GM23338 (cell line): ENCODE results near the gene SOST. TPM values are rescaled to one million over a fixed set of nuclear protein-coding genes. Genes with fewer than 3 reads are reported as not detected.

ENCODE experiments used
- ATAC-seq: fragments of 200-7000 bp; cut with Tn5 transposase; 3 replicates; pipeline ENCODE4 v1.9.1; 2020
- DNase-seq: peaks from one replicate; pipeline ENCODE4 v3.0.0-alpha.2; 2015; ENCODE audit warnings: low spot score
- H2AFZ ChIP-seq: fragments of 200-600 bp; sonication (generic); 2 replicates; pipeline ENCODE4 v1.8.0; 2016; ENCODE audit warnings: antibody characterized with exemption, mild to moderate bottlenecking, moderate library complexity
- H3F3A ChIP-seq: fragments of 200-600 bp; sonication (generic); replicated peaks from 2 replicates; pipeline ENCODE4 v1.8.0; 2017; ENCODE audit warnings: antibody characterized with exemption, mixed run types, low read depth
- H3K27ac ChIP-seq: fragments of 200-600 bp; sonication (generic); 2 replicates; pipeline ENCODE4 v1.6.1; 2016; ENCODE audit warnings: low read depth
- H3K27me3 ChIP-seq: fragments of 200-600 bp; sonication (generic); 2 replicates; pipeline ENCODE4 v1.8.0; 2016; ENCODE audit warnings: mild to moderate bottlenecking, mixed run types, moderate library complexity; ENCODE audit not compliant: insufficient read depth
- H3K36me3 ChIP-seq: fragments of 200-600 bp; sonication (generic); 2 replicates; pipeline ENCODE4 v1.8.0; 2016; ENCODE audit warnings: mild to moderate bottlenecking; ENCODE audit not compliant: insufficient read depth
- H3K4me1 ChIP-seq: fragments of 200-600 bp; sonication (generic); 2 replicates; pipeline ENCODE4 v1.8.0; 2016; ENCODE audit warnings: mild to moderate bottlenecking, moderate library complexity; ENCODE audit not compliant: insufficient read depth
- H3K4me2 ChIP-seq: fragments of 200-600 bp; sonication (generic); 2 replicates; pipeline ENCODE4 v1.7.1; 2017; ENCODE audit warnings: mixed run types
- H3K4me3 ChIP-seq: fragments of 200-600 bp; sonication (generic); 2 replicates; pipeline ENCODE4 v1.6.1; 2016; ENCODE audit warnings: mixed run types
- H3K79me2 ChIP-seq: fragments of 200-600 bp; sonication (generic); replicated peaks from 2 replicates; pipeline ENCODE4 v1.8.0; 2017; ENCODE audit warnings: mild to moderate bottlenecking; ENCODE audit not compliant: insufficient read depth
- H3K9me2 ChIP-seq: fragments of 200-600 bp; sonication (generic); 2 replicates; pipeline ENCODE4 v1.8.0; 2017; ENCODE audit not compliant: insufficient read depth
- H4K20me1 ChIP-seq: fragments of 200-600 bp; sonication (generic); replicated peaks from 2 replicates; pipeline ENCODE4 v1.8.0; 2017; ENCODE audit warnings: mild to moderate bottlenecking; ENCODE audit not compliant: insufficient read depth
- H3K27ac Mint-ChIP-seq: 2 replicates; pipeline ENCODE4 v1.8.0; 2020; ENCODE audit warnings: inconsistent platforms, mild to moderate bottlenecking, moderate library complexity, mixed read lengths
- H3K27me3 Mint-ChIP-seq: 3 replicates; pipeline ENCODE4 v1.8.0; 2022; ENCODE audit warnings: low read depth, mild to moderate bottlenecking, moderate library complexity, mixed read lengths, inconsistent platforms; ENCODE audit not compliant: insufficient read depth, poor library complexity
- H3K36me3 Mint-ChIP-seq: 3 replicates; pipeline ENCODE4 v1.8.0; 2021; ENCODE audit warnings: low read depth, mild to moderate bottlenecking, inconsistent platforms, moderate library complexity, mixed read lengths
- H3K4me1 Mint-ChIP-seq: 3 replicates; pipeline ENCODE4 v1.8.0; 2020; ENCODE audit warnings: mild to moderate bottlenecking, inconsistent platforms, mixed read lengths
- H3K4me3 Mint-ChIP-seq: 3 replicates; pipeline ENCODE4 v1.8.0; 2021; ENCODE audit warnings: moderate library complexity, mild to moderate bottlenecking, inconsistent platforms, mixed read lengths
- H3K9me3 Mint-ChIP-seq: 3 replicates; pipeline ENCODE4 v1.8.0; 2020; ENCODE audit warnings: moderate library complexity, mild to moderate bottlenecking, inconsistent platforms, mixed read lengths
- CREB1 ChIP-seq: fragments of 250-450 bp; sonication (Bioruptor Pico); IDR thresholded peaks from 2 replicates; pipeline ENCODE4 v1.5.0; 2020; ENCODE audit warnings: low read depth, mild to moderate bottlenecking, moderate library complexity
- EZH2 ChIP-seq: fragments of 200-600 bp; sonication (generic); IDR thresholded peaks from one replicate; pipeline ENCODE4 v1.8.0; 2017; ENCODE audit warnings: antibody characterized with exemption, mild to moderate bottlenecking, low read depth; ENCODE audit not compliant: unreplicated experiment
- EZH2phosphoT487 ChIP-seq: fragments of 200-600 bp; sonication (generic); IDR thresholded peaks from one replicate; pipeline ENCODE4 v1.8.1; 2018; ENCODE audit warnings: antibody characterized with exemption; ENCODE audit not compliant: unreplicated experiment
- JUNB ChIP-seq: IDR thresholded peaks from one replicate; pipeline ENCODE4 v1.6.1; 2016; ENCODE audit warnings: antibody characterized with exemption; ENCODE audit not compliant: unreplicated experiment
- NANOG ChIP-seq: IDR thresholded peaks from 2 replicates; pipeline ENCODE4 v1.6.1; 2016; ENCODE audit warnings: antibody characterized with exemption, borderline replicate concordance
- POLR2AphosphoS5 ChIP-seq: IDR thresholded peaks from 2 replicates; pipeline ENCODE4 v1.6.1; 2016; ENCODE audit warnings: antibody characterized with exemption, low read depth
- STAT1 ChIP-seq: IDR thresholded peaks from one replicate; pipeline ENCODE4 v1.6.1; 2016; ENCODE audit warnings: antibody characterized with exemption; ENCODE audit not compliant: unreplicated experiment
- ZNF114 ChIP-seq: fragments of 250-450 bp; sonication (Bioruptor Pico); IDR thresholded peaks from 2 replicates; pipeline ENCODE4 v1.5.0; 2020; ENCODE audit warnings: mild to moderate bottlenecking, moderate library complexity
- ZNF331 ChIP-seq: fragments of 250-450 bp; sonication (Bioruptor Pico); IDR thresholded peaks from 2 replicates; pipeline ENCODE4 v1.5.0; 2020; ENCODE audit warnings: low read depth, mild to moderate bottlenecking, moderate library complexity
- polyA plus RNA-seq: library from polyadenylated mRNA; unstranded; fragments of >200 nt; fragmentation: Nextera tagmentation; extraction: Ambion mirVana; gene quantifications from 2 replicates; pipeline ENCODE4 v1.2.1, GENCODE V29; 2016
- total RNA-seq: library from RNA; depleted of rRNA; stranded (reverse); fragments of >200 nt; shearing (Covaris generic); gene quantifications from 2 replicates; pipeline ENCODE4 v1.2.3, GENCODE V29; 2014
- TF ChIP-seq, protein P1 (sequence below), 2 experiments: fragments of 200-600 bp in 1 of 2; sonication (generic) in 1 of 2; conservative IDR thresholded peaks; 2 replicates each; pipeline versions ENCODE4 v1.5.1 to v1.6.1; 2016 to 2017; ENCODE audit warnings: antibody characterized with exemption in 2 of 2, low read depth in 2 of 2, mild to moderate bottlenecking in 2 of 2, moderate library complexity in 1 of 2
- TF ChIP-seq, protein P2 (sequence below): IDR thresholded peaks from 2 replicates; pipeline ENCODE4 v1.6.1; 2016; ENCODE audit warnings: antibody characterized with exemption
- TF ChIP-seq, protein P3 (sequence below): fragments of 250-450 bp; sonication (Bioruptor Pico); IDR thresholded peaks from 2 replicates; pipeline ENCODE4 v1.5.0; 2020; ENCODE audit warnings: mild to moderate bottlenecking, moderate library complexity

SOST gene
- total and polyA plus RNA-seq, 2 experiments from 2014 or later = not detected

DNA sequence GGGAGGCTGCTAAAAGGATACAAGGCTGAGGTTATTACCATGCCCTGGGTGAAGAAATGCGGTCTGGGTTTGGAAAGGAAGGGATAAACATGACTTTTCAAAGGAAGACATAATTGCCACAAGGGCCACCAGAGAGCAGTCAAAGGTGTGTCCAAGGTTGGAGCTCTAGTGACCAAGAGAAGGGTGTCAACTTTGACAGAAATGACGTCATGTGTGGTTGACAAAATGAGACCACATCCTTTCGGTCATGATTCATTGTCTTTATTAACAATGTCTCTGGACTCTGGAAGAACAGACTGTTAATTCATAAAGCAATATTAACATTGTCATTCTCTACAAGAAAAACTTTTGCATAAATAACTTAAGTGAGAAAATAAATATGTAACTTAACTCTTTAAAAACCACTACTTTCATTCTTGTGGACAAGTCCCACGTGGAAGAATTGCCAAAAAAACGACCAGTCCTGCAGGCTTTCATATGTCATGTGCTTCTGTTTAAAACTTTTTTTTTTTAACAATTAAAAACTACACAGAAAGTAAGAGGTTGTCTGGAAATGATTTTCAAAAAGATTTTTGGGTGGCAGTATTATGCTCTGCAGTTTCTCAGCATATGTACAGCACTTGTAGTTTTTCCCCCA lies 5.0 kb downstream of the SOST start (continued):
- TF ChIP-seq, protein P1, sequence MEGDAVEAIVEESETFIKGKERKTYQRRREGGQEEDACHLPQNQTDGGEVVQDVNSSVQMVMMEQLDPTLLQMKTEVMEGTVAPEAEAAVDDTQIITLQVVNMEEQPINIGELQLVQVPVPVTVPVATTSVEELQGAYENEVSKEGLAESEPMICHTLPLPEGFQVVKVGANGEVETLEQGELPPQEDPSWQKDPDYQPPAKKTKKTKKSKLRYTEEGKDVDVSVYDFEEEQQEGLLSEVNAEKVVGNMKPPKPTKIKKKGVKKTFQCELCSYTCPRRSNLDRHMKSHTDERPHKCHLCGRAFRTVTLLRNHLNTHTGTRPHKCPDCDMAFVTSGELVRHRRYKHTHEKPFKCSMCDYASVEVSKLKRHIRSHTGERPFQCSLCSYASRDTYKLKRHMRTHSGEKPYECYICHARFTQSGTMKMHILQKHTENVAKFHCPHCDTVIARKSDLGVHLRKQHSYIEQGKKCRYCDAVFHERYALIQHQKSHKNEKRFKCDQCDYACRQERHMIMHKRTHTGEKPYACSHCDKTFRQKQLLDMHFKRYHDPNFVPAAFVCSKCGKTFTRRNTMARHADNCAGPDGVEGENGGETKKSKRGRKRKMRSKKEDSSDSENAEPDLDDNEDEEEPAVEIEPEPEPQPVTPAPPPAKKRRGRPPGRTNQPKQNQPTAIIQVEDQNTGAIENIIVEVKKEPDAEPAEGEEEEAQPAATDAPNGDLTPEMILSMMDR (conservative IDR thresholded peaks at IDR 0.05; ENCODE audit: low read depth in 2 of 2) = no peak
- TF ChIP-seq CREB1 (CRISPR knock-in tag) (no peak), ZNF114 (CRISPR knock-in tag) (no peak), POLR2AphosphoS5 (no peak), EZH2 (no peak), JUNB (no peak), ZNF331 (CRISPR knock-in tag) (no peak), STAT1 (no peak)
- TF ChIP-seq, protein P2, sequence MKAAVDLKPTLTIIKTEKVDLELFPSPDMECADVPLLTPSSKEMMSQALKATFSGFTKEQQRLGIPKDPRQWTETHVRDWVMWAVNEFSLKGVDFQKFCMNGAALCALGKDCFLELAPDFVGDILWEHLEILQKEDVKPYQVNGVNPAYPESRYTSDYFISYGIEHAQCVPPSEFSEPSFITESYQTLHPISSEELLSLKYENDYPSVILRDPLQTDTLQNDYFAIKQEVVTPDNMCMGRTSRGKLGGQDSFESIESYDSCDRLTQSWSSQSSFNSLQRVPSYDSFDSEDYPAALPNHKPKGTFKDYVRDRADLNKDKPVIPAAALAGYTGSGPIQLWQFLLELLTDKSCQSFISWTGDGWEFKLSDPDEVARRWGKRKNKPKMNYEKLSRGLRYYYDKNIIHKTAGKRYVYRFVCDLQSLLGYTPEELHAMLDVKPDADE = no peak

DNA sequence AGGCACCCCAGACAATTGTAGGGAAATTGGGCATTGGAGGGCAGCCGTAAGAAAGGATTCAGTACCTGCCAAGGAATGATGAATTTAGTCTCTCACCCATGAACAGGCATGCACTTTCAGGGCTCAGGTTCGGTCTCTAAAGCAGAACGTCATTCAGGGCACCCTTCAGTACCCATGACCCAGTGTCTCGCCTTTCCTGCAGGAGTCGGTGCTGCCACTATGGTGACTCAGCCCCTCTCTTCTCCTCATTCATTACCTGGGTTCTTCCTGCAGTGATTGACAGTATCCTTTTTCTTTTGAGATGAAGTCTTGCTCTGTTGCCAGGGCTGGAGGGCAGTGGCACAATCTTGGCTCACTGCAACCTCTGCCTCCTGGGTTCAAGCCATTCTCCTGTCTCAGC lies 8.4 kb downstream of the SOST start:
- peaks cover 20% of the 10 kb centered on the region for H3K27me3 ChIP-seq
- H4K20me1 ChIP-seq = no peaks in the 10 kb centered on the region
- H3K79me2 ChIP-seq = no peaks in the 10 kb centered on the region
- H3K36me3 ChIP-seq = no peaks in the 10 kb centered on the region
- peaks cover 14% of the 10 kb centered on the region for H3K4me1 ChIP-seq
- H2AFZ ChIP-seq = no peak overlapping the region
- no peaks in the 10 kb centered on the region for H3K9me2 ChIP-seq
- H3K27ac ChIP-seq = no peak overlapping the region
- Mint-ChIP-seq H3K4me1 (peaks cover 31% of the 10 kb centered on the region), H3K27me3 (peaks cover 9% of the 10 kb centered on the region), H3K4me3 (no peak overlapping the region), H3K36me3 (no peaks in the 10 kb centered on the region), H3K27ac (no peak overlapping the region), H3K9me3 (no peaks in the 10 kb centered on the region)
- no peak for ATAC-seq
- H3F3A ChIP-seq = no peaks in the 10 kb centered on the region
- DNase-seq = no peak
- no peak for TF ChIP-seq EZH2phosphoT487
- TF ChIP-seq, protein P3, sequence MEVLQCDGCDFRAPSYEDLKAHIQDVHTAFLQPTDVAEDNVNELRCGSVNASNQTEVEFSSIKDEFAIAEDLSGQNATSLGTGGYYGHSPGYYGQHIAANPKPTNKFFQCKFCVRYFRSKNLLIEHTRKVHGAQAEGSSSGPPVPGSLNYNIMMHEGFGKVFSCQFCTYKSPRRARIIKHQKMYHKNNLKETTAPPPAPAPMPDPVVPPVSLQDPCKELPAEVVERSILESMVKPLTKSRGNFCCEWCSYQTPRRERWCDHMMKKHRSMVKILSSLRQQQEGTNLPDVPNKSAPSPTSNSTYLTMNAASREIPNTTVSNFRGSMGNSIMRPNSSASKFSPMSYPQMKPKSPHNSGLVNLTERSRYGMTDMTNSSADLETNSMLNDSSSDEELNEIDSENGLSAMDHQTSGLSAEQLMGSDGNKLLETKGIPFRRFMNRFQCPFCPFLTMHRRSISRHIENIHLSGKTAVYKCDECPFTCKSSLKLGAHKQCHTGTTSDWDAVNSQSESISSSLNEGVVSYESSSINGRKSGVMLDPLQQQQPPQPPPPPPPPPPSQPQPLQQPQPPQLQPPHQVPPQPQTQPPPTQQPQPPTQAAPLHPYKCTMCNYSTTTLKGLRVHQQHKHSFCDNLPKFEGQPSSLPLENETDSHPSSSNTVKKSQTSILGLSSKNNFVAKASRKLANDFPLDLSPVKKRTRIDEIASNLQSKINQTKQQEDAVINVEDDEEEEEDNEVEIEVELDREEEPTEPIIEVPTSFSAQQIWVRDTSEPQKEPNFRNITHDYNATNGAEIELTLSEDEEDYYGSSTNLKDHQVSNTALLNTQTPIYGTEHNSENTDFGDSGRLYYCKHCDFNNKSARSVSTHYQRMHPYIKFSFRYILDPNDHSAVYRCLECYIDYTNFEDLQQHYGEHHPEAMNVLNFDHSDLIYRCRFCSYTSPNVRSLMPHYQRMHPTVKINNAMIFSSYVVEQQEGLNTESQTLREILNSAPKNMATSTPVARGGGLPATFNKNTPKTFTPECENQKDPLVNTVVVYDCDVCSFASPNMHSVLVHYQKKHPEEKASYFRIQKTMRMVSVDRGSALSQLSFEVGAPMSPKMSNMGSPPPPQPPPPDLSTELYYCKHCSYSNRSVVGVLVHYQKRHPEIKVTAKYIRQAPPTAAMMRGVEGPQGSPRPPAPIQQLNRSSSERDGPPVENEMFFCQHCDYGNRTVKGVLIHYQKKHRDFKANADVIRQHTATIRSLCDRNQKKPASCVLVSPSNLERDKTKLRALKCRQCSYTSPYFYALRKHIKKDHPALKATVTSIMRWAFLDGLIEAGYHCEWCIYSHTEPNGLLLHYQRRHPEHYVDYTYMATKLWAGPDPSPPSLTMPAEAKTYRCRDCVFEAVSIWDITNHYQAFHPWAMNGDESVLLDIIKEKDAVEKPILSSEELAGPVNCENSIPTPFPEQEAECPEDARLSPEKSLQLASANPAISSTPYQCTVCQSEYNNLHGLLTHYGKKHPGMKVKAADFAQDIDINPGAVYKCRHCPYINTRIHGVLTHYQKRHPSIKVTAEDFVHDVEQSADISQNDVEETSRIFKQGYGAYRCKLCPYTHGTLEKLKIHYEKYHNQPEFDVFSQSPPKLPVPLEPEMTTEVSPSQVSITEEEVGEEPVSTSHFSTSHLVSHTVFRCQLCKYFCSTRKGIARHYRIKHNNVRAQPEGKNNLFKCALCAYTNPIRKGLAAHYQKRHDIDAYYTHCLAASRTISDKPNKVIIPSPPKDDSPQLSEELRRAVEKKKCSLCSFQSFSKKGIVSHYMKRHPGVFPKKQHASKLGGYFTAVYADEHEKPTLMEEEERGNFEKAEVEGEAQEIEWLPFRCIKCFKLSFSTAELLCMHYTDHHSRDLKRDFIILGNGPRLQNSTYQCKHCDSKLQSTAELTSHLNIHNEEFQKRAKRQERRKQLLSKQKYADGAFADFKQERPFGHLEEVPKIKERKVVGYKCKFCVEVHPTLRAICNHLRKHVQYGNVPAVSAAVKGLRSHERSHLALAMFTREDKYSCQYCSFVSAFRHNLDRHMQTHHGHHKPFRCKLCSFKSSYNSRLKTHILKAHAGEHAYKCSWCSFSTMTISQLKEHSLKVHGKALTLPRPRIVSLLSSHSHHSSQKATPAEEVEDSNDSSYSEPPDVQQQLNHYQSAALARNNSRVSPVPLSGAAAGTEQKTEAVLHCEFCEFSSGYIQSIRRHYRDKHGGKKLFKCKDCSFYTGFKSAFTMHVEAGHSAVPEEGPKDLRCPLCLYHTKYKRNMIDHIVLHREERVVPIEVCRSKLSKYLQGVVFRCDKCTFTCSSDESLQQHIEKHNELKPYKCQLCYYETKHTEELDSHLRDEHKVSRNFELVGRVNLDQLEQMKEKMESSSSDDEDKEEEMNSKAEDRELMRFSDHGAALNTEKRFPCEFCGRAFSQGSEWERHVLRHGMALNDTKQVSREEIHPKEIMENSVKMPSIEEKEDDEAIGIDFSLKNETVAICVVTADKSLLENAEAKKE (CRISPR knock-in tag) = no peak
- TF ChIP-seq, protein P2 = no peak
- TF ChIP-seq NANOG = no peak
- TF ChIP-seq, protein P1 (conservative IDR thresholded peaks at IDR 0.05; ENCODE audit: low read depth in 2 of 2) = no peak
- no peak for TF ChIP-seq JUNB
- no peak overlapping the region for H3K4me2 ChIP-seq
- H3K4me3 ChIP-seq = no peak overlapping the region
